Measurements from ENCODE around the gene ZNF621. TPM values are rescaled to one million over a fixed set of nuclear protein-coding genes. Genes with fewer than 3 reads are reported as not detected.
"Not testable (repeated sequence)": the region's sequence is repeated elsewhere in the genome, so short reads cannot be mapped to it uniquely, and the experiment has no call there.

The ZNF621 gene
- total RNA-seq, 1 experiment from 2014 or later, result 16.9 TPM

- DNase-seq (ENCODE audit: low spot score), result no peak
Observed at GRCh38 chr3:40534283-40534682, 9.5 kb downstream of the ZNF621 start.

- DNase-seq (ENCODE audit: low spot score), result peak; percentile 51
Observed at GRCh38 chr3:40546816-40547215, 22.1 kb downstream of the ZNF621 start.

- no peak for DNase-seq (ENCODE audit: low spot score)
Observed at GRCh38 chr3:40550167-40550566, 25.4 kb downstream of the ZNF621 start.

GRCh38 chr3:40557575-40558161 lies 32.9 kb downstream of the ZNF621 start:
- DNase-seq (ENCODE audit: low spot score), result no peak

- not testable (repeated sequence) for DNase-seq (ENCODE audit: low spot score)
Observed at GRCh38 chr3:40562482-40562881, 37.7 kb downstream of the ZNF621 start.

- not testable (repeated sequence) for DNase-seq (ENCODE audit: low spot score)
Observed at GRCh38 chr3:40565629-40566028, 40.9 kb downstream of the ZNF621 start.

- no peak for DNase-seq (ENCODE audit: low spot score)
Observed at GRCh38 chr3:40566694-40567093, 41.9 kb downstream of the ZNF621 start.

- no peak for DNase-seq (ENCODE audit: low spot score)
Observed at GRCh38 chr3:40572588-40572987, 47.8 kb downstream of the ZNF621 start.

- no peak for DNase-seq (ENCODE audit: low spot score)
Observed at GRCh38 chr3:40574050-40574449, 49.3 kb downstream of the ZNF621 start.

- peak; percentile 37 for DNase-seq (ENCODE audit: low spot score)
Observed at GRCh38 chr3:40574661-40575060, 49.9 kb downstream of the ZNF621 start.

GRCh38 chr3:40576396-40576795 lies 51.6 kb downstream of the ZNF621 start:
- DNase-seq (ENCODE audit: low spot score), result no peak

GRCh38 chr3:40580494-40581091 lies 55.8 kb downstream of the ZNF621 start:
- DNase-seq (ENCODE audit: low spot score), result peak; percentile 48

GRCh38 chr3:40581166-40581565 lies 56.4 kb downstream of the ZNF621 start:
- no peak for DNase-seq (ENCODE audit: low spot score)

- DNase-seq (ENCODE audit: low spot score), result no peak
Observed at GRCh38 chr3:40582401-40583027, 57.8 kb downstream of the ZNF621 start.

- DNase-seq (ENCODE audit: low spot score), result no peak
Observed at GRCh38 chr3:40583691-40584090, 58.9 kb downstream of the ZNF621 start.

GRCh38 chr3:40584625-40585189 lies 59.9 kb downstream of the ZNF621 start:
- peak; percentile 48 for DNase-seq (ENCODE audit: low spot score)

- DNase-seq (ENCODE audit: low spot score), result no peak
Observed at GRCh38 chr3:40585381-40586016, 60.7 kb downstream of the ZNF621 start.

GRCh38 chr3:40586901-40587300 lies 62.1 kb downstream of the ZNF621 start:
- no peak for DNase-seq (ENCODE audit: low spot score)

- DNase-seq (ENCODE audit: low spot score), result no peak
Observed at GRCh38 chr3:40588406-40588805, 63.6 kb downstream of the ZNF621 start.

All from A172 (cell line).